Activated CD8-positive, alpha-beta T cell treated with anti-CD3 and anti-CD28 coated beads for 36 hours (primary cell): ENCODE results near the gene PPP4R1. TPM values are rescaled to one million over a fixed set of nuclear protein-coding genes. Genes with fewer than 3 reads are reported as not detected.
A peak's percentile ranks its signal among the peaks of the same experiment; 100 is the strongest.

Experiments used
- ATAC-seq: fragments of 200-7000 bp; cut with Tn5 transposase; one replicate; pipeline ENCODE4 v1.10.0; 2021; ENCODE audit warnings: mild to moderate bottlenecking, moderate library complexity
- CTCF ChIA-PET: fragments of 350-600 bp; sonication (Branson Sonifier 250); formaldehyde crosslinking; loops from one replicate; lab custom pipeline; 2021; ENCODE audit warnings: antibody characterized with exemption; lab: Charles Lee
- POLR2A ChIA-PET: fragments of 350-600 bp; sonication (Branson Sonifier 250); formaldehyde crosslinking; loops from one replicate; lab custom pipeline; 2021; ENCODE audit warnings: antibody characterized with exemption; lab: Charles Lee
- DNase-seq: peaks from one replicate; pipeline ENCODE4 v3.0.0-alpha.2; 2020
- H3K27ac Mint-ChIP-seq: one replicate; pipeline ENCODE4 v1.8.0; 2021; ENCODE audit warnings: mild to moderate bottlenecking, mixed read lengths
- H3K27me3 Mint-ChIP-seq: one replicate; pipeline ENCODE4 v1.8.0; 2021; ENCODE audit warnings: mixed read lengths
- H3K36me3 Mint-ChIP-seq: one replicate; pipeline ENCODE4 v1.8.0; 2021; ENCODE audit warnings: low read depth, mixed read lengths
- H3K4me1 Mint-ChIP-seq: one replicate; pipeline ENCODE4 v1.8.0; 2021; ENCODE audit warnings: low read depth, mixed read lengths
- H3K4me3 Mint-ChIP-seq: one replicate; pipeline ENCODE4 v1.8.0; 2021; ENCODE audit warnings: mild to moderate bottlenecking, moderate library complexity, mixed read lengths
- H3K9me3 Mint-ChIP-seq: one replicate; pipeline ENCODE4 v1.8.0; 2021; ENCODE audit warnings: mixed read lengths
- CTCF ChIP-seq: fragments of 200-600 bp; IDR thresholded peaks from one replicate; pipeline ENCODE4 v1.8.0; 2022; ENCODE audit warnings: antibody characterized with exemption, mild to moderate bottlenecking
- intact Hi-C: fragments of 100-400 bp; cut with micrococcal nuclease; formaldehyde crosslinking; loops from one replicate; pipeline ENCODE4 v1.10.0; 2022
- total RNA-seq, 2 experiments: library from RNA; stranded (reverse); gene quantifications; one replicate each; pipeline ENCODE4 v1.2.3, GENCODE V29; 2021

The PPP4R1 gene
- total RNA-seq, 2 experiments from 2014 or later: 31.4 to 31.7 TPM

GRCh38 chr18:9578306-9578705 lies 36.1 kb downstream of the PPP4R1 start:
- Mint-ChIP-seq H3K4me3 (no peak overlapping the region), H3K4me1 (no peaks in the 10 kb centered on the region), H3K27ac (no peak overlapping the region), H3K36me3 (peaks cover 37% of the 10 kb centered on the region), H3K9me3 (peaks cover 2% of the 10 kb centered on the region), H3K27me3 (no peaks in the 10 kb centered on the region)
- CTCF ChIA-PET: interaction anchor here (0.9 kb wide), 1 partner anchor 10 kb away, joined by 3 read pairs; no protein-coding TSS in a partner anchor
- POLR2A ChIA-PET: no interaction called here
- no peak for TF ChIP-seq CTCF
- no peak for DNase-seq
- ATAC-seq: no peak
- intact Hi-C loops: no loop called here

GRCh38 chr18:9577361-9577760 lies 37.0 kb downstream of the PPP4R1 start:
- no peak for DNase-seq
- Mint-ChIP-seq H3K9me3 (no peaks in the 10 kb centered on the region), H3K27me3 (no peaks in the 10 kb centered on the region), H3K27ac (no peak overlapping the region), H3K4me3 (no peak overlapping the region), H3K4me1 (no peaks in the 10 kb centered on the region), H3K36me3 (peaks cover 30% of the 10 kb centered on the region)
- POLR2A ChIA-PET: no interaction called here
- CTCF ChIA-PET: interaction anchor here (0.7 to 1.2 kb wide), 2 partner anchors 14 to 61 kb away, joined by 3 read pairs; no protein-coding TSS in a partner anchor
- intact Hi-C loops: no loop called here
- TF ChIP-seq CTCF: no peak
- no peak for ATAC-seq

GRCh38 chr18:9575558-9575957 lies 38.8 kb downstream of the PPP4R1 start:
- Mint-ChIP-seq H3K36me3 (peaks cover 16% of the 10 kb centered on the region), H3K9me3 (no peaks in the 10 kb centered on the region), H3K4me3 (no peak overlapping the region), H3K27me3 (no peaks in the 10 kb centered on the region), H3K4me1 (no peaks in the 10 kb centered on the region), H3K27ac (no peak overlapping the region)
- TF ChIP-seq CTCF: peak; percentile 43
- ATAC-seq: no peak
- POLR2A ChIA-PET: no interaction called here
- peak; percentile 22 for DNase-seq
- CTCF ChIA-PET: interaction anchor here (0.7 to 1.5 kb wide), 7 partner anchors 12 to 196 kb away, joined by 3 to 4 read pairs (median 3); no protein-coding TSS in a partner anchor
- intact Hi-C loops: no loop called here

- H3K4me1 Mint-ChIP-seq: no peaks in the 10 kb centered on the region
- TF ChIP-seq CTCF: no peak
- peaks cover 17% of the 10 kb centered on the region for H3K36me3 Mint-ChIP-seq
- H3K4me3 Mint-ChIP-seq: no peak overlapping the region
- no peaks in the 10 kb centered on the region for H3K27me3 Mint-ChIP-seq
- POLR2A ChIA-PET: no interaction called here
- ATAC-seq: no peak
- intact Hi-C loops: no loop called here
- no peaks in the 10 kb centered on the region for H3K9me3 Mint-ChIP-seq
- no peak for DNase-seq
- CTCF ChIA-PET: interaction anchor here (0.7 to 1.5 kb wide), 4 partner anchors 13 to 196 kb away, joined by 3 to 4 read pairs (median 3); no protein-coding TSS in a partner anchor
- no peak overlapping the region for H3K27ac Mint-ChIP-seq
Observed at GRCh38 chr18:9574473-9575115, 39.8 kb downstream of the PPP4R1 start.

- H3K36me3 Mint-ChIP-seq: peaks cover 19% of the 10 kb centered on the region
- H3K27ac Mint-ChIP-seq: no peak overlapping the region
- no peak overlapping the region for H3K4me3 Mint-ChIP-seq
- H3K4me1 Mint-ChIP-seq: no peaks in the 10 kb centered on the region
- ATAC-seq: no peak
- no peak for TF ChIP-seq CTCF
- no peaks in the 10 kb centered on the region for H3K9me3 Mint-ChIP-seq
- CTCF ChIA-PET: interaction anchor here (1.3 kb wide), 1 partner anchor 10 kb away, joined by 3 read pairs; no protein-coding TSS in a partner anchor
- intact Hi-C loops: no loop called here
- no peaks in the 10 kb centered on the region for H3K27me3 Mint-ChIP-seq
- no peak for DNase-seq
- POLR2A ChIA-PET: interaction anchor here (0.7 kb wide), 1 partner anchor 1630 kb away, joined by 4 read pairs; no protein-coding TSS in a partner anchor
Observed at GRCh38 chr18:9571546-9571945, 42.8 kb downstream of the PPP4R1 start.
